Liver (tissue), 9 donors: ENCODE measurements around the gene LIPI. TPM values are rescaled to one million over a fixed set of nuclear protein-coding genes. Genes with fewer than 3 reads are reported as not detected.

Experiments
- DNase-seq: peaks from one replicate; pipeline ENCODE4 v3.0.0-alpha.2; 2017; ENCODE audit warnings: low spot score
- H3K27ac ChIP-seq, 2 donors: one replicate each; pipeline ENCODE4 v1.7.0; 2013; ENCODE audit warnings: inconsistent platforms in 2 of 2, low read length in 2 of 2, control low read depth in 1 of 2, low read depth in 1 of 2, mild to moderate bottlenecking in 1 of 2
- H3K27me3 ChIP-seq, 4 donors: one replicate each; pipeline versions ENCODE4 v1.6.1 to v1.7.0; 2013; ENCODE audit warnings: low read length in 3 of 4, inconsistent platforms in 1 of 4, mild to moderate bottlenecking in 1 of 4, moderate library complexity in 1 of 4; ENCODE audit not compliant: control insufficient read depth in 4 of 4, insufficient read depth in 4 of 4
- H3K36me3 ChIP-seq, 4 donors: one replicate each; pipeline versions ENCODE4 v1.6.1 to v1.7.0; 2013; ENCODE audit warnings: low read length in 3 of 4, mild to moderate bottlenecking in 3 of 4, low read depth in 1 of 4, moderate library complexity in 1 of 4; ENCODE audit not compliant: control insufficient read depth in 4 of 4, insufficient read depth in 3 of 4
- H3K4me1 ChIP-seq, 4 donors: one replicate each; pipeline versions ENCODE4 v1.6.1 to v1.7.0; 2013; ENCODE audit warnings: low read length in 3 of 4, mild to moderate bottlenecking in 3 of 4, moderate library complexity in 1 of 4; ENCODE audit not compliant: control insufficient read depth in 4 of 4, insufficient read depth in 4 of 4
- H3K4me3 ChIP-seq, 3 donors: one replicate each; pipeline versions ENCODE4 v1.6.1 to v1.7.0; 2013; ENCODE audit warnings: low read length in 3 of 3, control low read depth in 1 of 3, low read depth in 1 of 3, mild to moderate bottlenecking in 1 of 3
- H3K9ac ChIP-seq, 2 donors: one replicate each; pipeline ENCODE4 v1.7.0; 2013; ENCODE audit warnings: low read length in 2 of 2, mild to moderate bottlenecking in 2 of 2, moderate library complexity in 2 of 2, control low read depth in 1 of 2, low read depth in 1 of 2
- H3K9me3 ChIP-seq, 4 donors: one replicate each; pipeline versions ENCODE4 v1.6.1 to v1.7.0; 2013; ENCODE audit warnings: low read length in 3 of 4; ENCODE audit not compliant: control insufficient read depth in 4 of 4
- ATF3 ChIP-seq: IDR thresholded peaks from 2 replicates; pipeline ENCODE4 v1.6.1; 2016; ENCODE audit warnings: antibody characterized with exemption
- FOXA1 ChIP-seq: IDR thresholded peaks from 2 replicates; pipeline ENCODE4 v1.6.1; 2016; ENCODE audit warnings: antibody characterized with exemption
- FOXA2 ChIP-seq: IDR thresholded peaks from 2 replicates; pipeline ENCODE4 v1.6.1; 2016; ENCODE audit warnings: antibody characterized with exemption
- GABPA ChIP-seq, 2 donors: IDR thresholded peaks in 1 of 2; conservative IDR thresholded peaks in 1 of 2; 2 replicates each; pipeline ENCODE4 v1.6.1; 2016; ENCODE audit warnings: antibody characterized with exemption in 2 of 2, mild to moderate bottlenecking in 1 of 2, moderate library complexity in 1 of 2
- HNF4A ChIP-seq, 2 donors: conservative IDR thresholded peaks; 2 replicates each; pipeline ENCODE4 v1.6.1; 2016; ENCODE audit warnings: antibody characterized with exemption in 2 of 2, mild to moderate bottlenecking in 2 of 2
- HNF4G ChIP-seq: IDR thresholded peaks from 2 replicates; pipeline ENCODE4 v1.6.1; 2016; ENCODE audit warnings: antibody characterized with exemption
- JUND ChIP-seq, 2 donors: IDR thresholded peaks; 2 replicates each; pipeline ENCODE4 v1.6.1; 2016; ENCODE audit warnings: antibody characterized with exemption in 2 of 2
- NR2F2 ChIP-seq: IDR thresholded peaks from 2 replicates; pipeline ENCODE4 v1.6.1; 2016; ENCODE audit warnings: antibody characterized with exemption
- RAD21 ChIP-seq, 2 donors: IDR thresholded peaks; 2 replicates each; pipeline ENCODE4 v1.6.1; 2016; ENCODE audit warnings: antibody characterized with exemption in 2 of 2, mild to moderate bottlenecking in 2 of 2
- RXRA ChIP-seq, 2 donors: IDR thresholded peaks; 2 replicates each; pipeline ENCODE4 v1.6.1; 2017 to 2018; ENCODE audit warnings: antibody characterized with exemption in 2 of 2, mild to moderate bottlenecking in 1 of 2
- SP1 ChIP-seq: IDR thresholded peaks from 2 replicates; pipeline ENCODE4 v1.6.1; 2018; ENCODE audit warnings: antibody characterized with exemption, mild to moderate bottlenecking
- YY1 ChIP-seq: IDR thresholded peaks from 2 replicates; pipeline ENCODE4 v1.6.1; 2016; ENCODE audit warnings: antibody characterized with exemption, mild to moderate bottlenecking
- WGBS: extraction: QIAGEN DNeasy Blood & Tissue Kit; methylation state at CpG from one replicate; pipeline ENCODE4 v1.1.7; 2013; 5-methylcytosine and 5-hydroxymethylcytosine counted together
- polyA plus RNA-seq, 2 donors: library from polyadenylated mRNA; stranded (reverse) in 1 of 2; unstranded in 1 of 2; fragments of 200-250 nt in 1 of 2; fragments of >200 nt in 1 of 2; fragmentation: Nextera tagmentation in 1 of 2; extraction: Ambion mirVana in 1 of 2; gene quantifications; one replicate each; pipeline versions ENCODE4 v1.2.1 to v1.2.3, GENCODE V29; 2013 to 2015
- total RNA-seq, 2 donors: library from RNA; depleted of rRNA; stranded (reverse); fragments of >200 nt; gene quantifications; one replicate each; pipeline ENCODE4 v1.2.3, GENCODE V29; 2014
- TF ChIP-seq, protein P1 (sequence below): IDR thresholded peaks from 2 replicates; pipeline ENCODE4 v1.6.1; 2016; ENCODE audit warnings: antibody characterized with exemption
- TF ChIP-seq, protein P2 (sequence below): IDR thresholded peaks from 2 replicates; pipeline ENCODE4 v1.6.1; 2016; ENCODE audit warnings: antibody characterized with exemption
- TF ChIP-seq, protein P3 (sequence below): IDR thresholded peaks from 2 replicates; pipeline ENCODE4 v1.6.1; 2016; ENCODE audit warnings: antibody characterized with exemption, mild to moderate bottlenecking
- donor health status: healthy.
- donor health status: healthy.
- donor health status: healthy.
- donor health status: healthy.
- donor health status: healthy.

Gene LIPI
- total and polyA plus RNA-seq, 4 donors: not detected

- Histone ChIP-seq H3K27me3 (no peaks in the 10 kb centered on the region), H3K27ac (no peak overlapping the region), H3K9ac (no peak overlapping the region), H3K36me3 (no peaks in the 10 kb centered on the region), H3K4me1 (no peaks in the 10 kb centered on the region), H3K4me3 (no peak overlapping the region), H3K9me3 (no peaks in the 10 kb centered on the region)
- DNase-seq: no peak
- no peak for TF ChIP-seq RAD21 (IDR thresholded peaks at IDR 0.05)
- no peak for TF ChIP-seq JUND (IDR thresholded peaks at IDR 0.05)
- no peak for TF ChIP-seq YY1
- no peak for TF ChIP-seq GABPA (IDR thresholded peaks at IDR 0.05 in 1 of 2, conservative IDR thresholded peaks at IDR 0.05 in 1 of 2)
Measured at GRCh38 chr21:14143999-14144398, 66.8 kb downstream of the LIPI start.

- no peak overlapping the region for H3K4me3 ChIP-seq
- H3K9ac ChIP-seq: no peak overlapping the region
- WGBS: 85% methylated on average over 7 of the region's 7 CpGs
- TF ChIP-seq, protein P1, sequence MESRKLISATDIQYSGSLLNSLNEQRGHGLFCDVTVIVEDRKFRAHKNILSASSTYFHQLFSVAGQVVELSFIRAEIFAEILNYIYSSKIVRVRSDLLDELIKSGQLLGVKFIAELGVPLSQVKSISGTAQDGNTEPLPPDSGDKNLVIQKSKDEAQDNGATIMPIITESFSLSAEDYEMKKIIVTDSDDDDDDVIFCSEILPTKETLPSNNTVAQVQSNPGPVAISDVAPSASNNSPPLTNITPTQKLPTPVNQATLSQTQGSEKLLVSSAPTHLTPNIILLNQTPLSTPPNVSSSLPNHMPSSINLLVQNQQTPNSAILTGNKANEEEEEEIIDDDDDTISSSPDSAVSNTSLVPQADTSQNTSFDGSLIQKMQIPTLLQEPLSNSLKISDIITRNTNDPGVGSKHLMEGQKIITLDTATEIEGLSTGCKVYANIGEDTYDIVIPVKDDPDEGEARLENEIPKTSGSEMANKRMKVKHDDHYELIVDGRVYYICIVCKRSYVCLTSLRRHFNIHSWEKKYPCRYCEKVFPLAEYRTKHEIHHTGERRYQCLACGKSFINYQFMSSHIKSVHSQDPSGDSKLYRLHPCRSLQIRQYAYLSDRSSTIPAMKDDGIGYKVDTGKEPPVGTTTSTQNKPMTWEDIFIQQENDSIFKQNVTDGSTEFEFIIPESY: no peak
- TF ChIP-seq, protein P2, sequence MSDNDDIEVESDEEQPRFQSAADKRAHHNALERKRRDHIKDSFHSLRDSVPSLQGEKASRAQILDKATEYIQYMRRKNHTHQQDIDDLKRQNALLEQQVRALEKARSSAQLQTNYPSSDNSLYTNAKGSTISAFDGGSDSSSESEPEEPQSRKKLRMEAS: no peak
- TF ChIP-seq, protein P3, sequence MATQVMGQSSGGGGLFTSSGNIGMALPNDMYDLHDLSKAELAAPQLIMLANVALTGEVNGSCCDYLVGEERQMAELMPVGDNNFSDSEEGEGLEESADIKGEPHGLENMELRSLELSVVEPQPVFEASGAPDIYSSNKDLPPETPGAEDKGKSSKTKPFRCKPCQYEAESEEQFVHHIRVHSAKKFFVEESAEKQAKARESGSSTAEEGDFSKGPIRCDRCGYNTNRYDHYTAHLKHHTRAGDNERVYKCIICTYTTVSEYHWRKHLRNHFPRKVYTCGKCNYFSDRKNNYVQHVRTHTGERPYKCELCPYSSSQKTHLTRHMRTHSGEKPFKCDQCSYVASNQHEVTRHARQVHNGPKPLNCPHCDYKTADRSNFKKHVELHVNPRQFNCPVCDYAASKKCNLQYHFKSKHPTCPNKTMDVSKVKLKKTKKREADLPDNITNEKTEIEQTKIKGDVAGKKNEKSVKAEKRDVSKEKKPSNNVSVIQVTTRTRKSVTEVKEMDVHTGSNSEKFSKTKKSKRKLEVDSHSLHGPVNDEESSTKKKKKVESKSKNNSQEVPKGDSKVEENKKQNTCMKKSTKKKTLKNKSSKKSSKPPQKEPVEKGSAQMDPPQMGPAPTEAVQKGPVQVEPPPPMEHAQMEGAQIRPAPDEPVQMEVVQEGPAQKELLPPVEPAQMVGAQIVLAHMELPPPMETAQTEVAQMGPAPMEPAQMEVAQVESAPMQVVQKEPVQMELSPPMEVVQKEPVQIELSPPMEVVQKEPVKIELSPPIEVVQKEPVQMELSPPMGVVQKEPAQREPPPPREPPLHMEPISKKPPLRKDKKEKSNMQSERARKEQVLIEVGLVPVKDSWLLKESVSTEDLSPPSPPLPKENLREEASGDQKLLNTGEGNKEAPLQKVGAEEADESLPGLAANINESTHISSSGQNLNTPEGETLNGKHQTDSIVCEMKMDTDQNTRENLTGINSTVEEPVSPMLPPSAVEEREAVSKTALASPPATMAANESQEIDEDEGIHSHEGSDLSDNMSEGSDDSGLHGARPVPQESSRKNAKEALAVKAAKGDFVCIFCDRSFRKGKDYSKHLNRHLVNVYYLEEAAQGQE: no peak
- TF ChIP-seq JUND (IDR thresholded peaks at IDR 0.05) (no peak), RXRA (IDR thresholded peaks at IDR 0.05) (no peak), GABPA (IDR thresholded peaks at IDR 0.05 in 1 of 2, conservative IDR thresholded peaks at IDR 0.05 in 1 of 2) (no peak), SP1 (no peak), FOXA1 (no peak), RAD21 (IDR thresholded peaks at IDR 0.05) (no peak), HNF4G (no peak), FOXA2 (no peak), NR2F2 (no peak), ATF3 (no peak), HNF4A (conservative IDR thresholded peaks at IDR 0.05) (no peak)
- no peak overlapping the region for H3K27ac ChIP-seq
- no peak for DNase-seq
- H3K27me3 ChIP-seq: no peaks in the 10 kb centered on the region
- H3K4me1 ChIP-seq: no peaks in the 10 kb centered on the region
- no peaks in the 10 kb centered on the region for H3K36me3 ChIP-seq
- H3K9me3 ChIP-seq: no peaks in the 10 kb centered on the region
Measured at GRCh38 chr21:14124266-14124665, 86.5 kb downstream of the LIPI start.
